ENCODE results near the gene ASIC4. TPM values are rescaled to one million over a fixed set of nuclear protein-coding genes. Genes with fewer than 3 reads are reported as not detected.
A peak's percentile ranks its signal among the peaks of the same experiment; 100 is the strongest.

The ASIC4 gene
- total and polyA plus RNA-seq, 2 experiments from 2014 or later: 0.13 to 3.6 TPM

GRCh38 chr2:219502618-219503017, 11.7 kb upstream of the ASIC4 start (continued):
- no peak for TF ChIP-seq ZNF462 (CRISPR knock-in tag; IDR thresholded peaks at IDR 0.05)
- no peak for TF ChIP-seq CTCF (conservative IDR thresholded peaks at IDR 0.05; ENCODE audit: low read depth in 2 of 2)

- ATAC-seq: no peak
- Histone ChIP-seq H3K79me2 (replicated peaks; ENCODE audit: insufficient read depth) (no peaks in the 10 kb centered on the region), H3K4me1 (ENCODE audit: insufficient read depth) (peaks cover 53% of the 10 kb centered on the region), H3K4me2 (peak overlapping the region; percentile 92; the same call in 1 of the 2 replicates), H3K27me3 (ENCODE audit: insufficient read depth) (peaks cover 3% of the 10 kb centered on the region; the same call in 1 of the 2 replicates), H3K4me3 (no peak overlapping the region), H4K20me1 (replicated peaks; ENCODE audit: insufficient read depth) (no peaks in the 10 kb centered on the region), H2AFZ (no peak overlapping the region), H3F3A (replicated peaks; ENCODE audit: low read depth) (peaks cover 17% of the 10 kb centered on the region), H3K36me3 (ENCODE audit: insufficient read depth) (no peaks in the 10 kb centered on the region), H3K9me2 (ENCODE audit: insufficient read depth) (no peaks in the 10 kb centered on the region), H3K27ac (ENCODE audit: low read depth) (no peak overlapping the region)
- H3K36me3 Mint-ChIP-seq (ENCODE audit: low read depth): peaks cover 10% of the 10 kb centered on the region
- DNase-seq (ENCODE audit: low spot score): no peak
- no peaks in the 10 kb centered on the region for H3K9me3 Mint-ChIP-seq
- H3K27me3 Mint-ChIP-seq (ENCODE audit: insufficient read depth, low read depth, poor library complexity): peaks cover 28% of the 10 kb centered on the region
- no peak overlapping the region for H3K4me3 Mint-ChIP-seq
- peaks cover 72% of the 10 kb centered on the region for H3K4me1 Mint-ChIP-seq
- H3K27ac Mint-ChIP-seq: 0 out of 2 replicates have a peak overlapping the region, but pooled peaks have one; percentile 18
- TF ChIP-seq ZNF462 (CRISPR knock-in tag; IDR thresholded peaks at IDR 0.05): no peak
- TF ChIP-seq EZH2 (IDR thresholded peaks at IDR 0.05; ENCODE audit: low read depth, unreplicated experiment): no peak
- TF ChIP-seq EZH2phosphoT487 (IDR thresholded peaks at IDR 0.05; ENCODE audit: unreplicated experiment): no peak
- no peak for TF ChIP-seq ETS1 (IDR thresholded peaks at IDR 0.05)
- no peak for TF ChIP-seq ZNF331 (CRISPR knock-in tag; IDR thresholded peaks at IDR 0.05; ENCODE audit: low read depth)
These were observed 8.7 kb upstream of the ASIC4 start for GRCh38 chr2:219505585-219505984.
